OCI-LY3 (cell line): ENCODE results near the gene DNAH17.

Experiments
- EZH2phosphoT487 ChIP-seq: fragments of 200-600 bp; shearing (Covaris generic); IDR thresholded peaks from 2 replicates; pipeline ENCODE4 v1.6.1; 2018; ENCODE audit warnings: antibody characterized with exemption, mixed run types, low read depth
- TF ChIP-seq, protein P1 (sequence below): fragments of 200-600, 300-600 bp; sonication (generic); IDR thresholded peaks from 2 replicates; pipeline ENCODE4 v1.5.1; 2014; ENCODE audit warnings: antibody characterized with exemption, low read length, low read depth

DNA sequence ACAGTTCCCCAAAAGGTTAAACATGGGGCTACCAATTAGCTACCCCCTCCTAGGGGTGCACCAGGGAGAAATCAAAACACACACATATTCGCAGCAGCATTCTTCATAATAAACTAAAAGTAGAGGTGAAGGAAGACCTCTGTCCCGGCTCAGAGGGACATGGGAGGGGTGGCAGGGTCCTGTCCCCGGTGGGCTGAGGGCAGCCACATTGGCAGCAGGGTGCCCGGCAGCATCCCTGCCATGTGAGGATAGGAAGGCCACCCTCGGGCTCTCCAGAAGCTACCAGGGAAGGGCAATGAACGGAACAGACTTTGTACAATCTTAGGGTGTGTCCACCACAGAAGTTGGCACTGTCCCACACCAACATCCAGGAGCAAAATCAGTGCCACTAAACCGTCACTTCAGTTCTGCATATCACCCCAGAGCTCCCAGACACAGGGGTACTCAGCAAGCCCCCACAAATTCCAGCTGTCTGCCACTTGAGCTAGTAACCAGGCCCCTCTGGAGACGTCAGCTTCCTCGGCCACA is 3.1 kb upstream of the DNAH17 start:
- TF ChIP-seq, protein P1, sequence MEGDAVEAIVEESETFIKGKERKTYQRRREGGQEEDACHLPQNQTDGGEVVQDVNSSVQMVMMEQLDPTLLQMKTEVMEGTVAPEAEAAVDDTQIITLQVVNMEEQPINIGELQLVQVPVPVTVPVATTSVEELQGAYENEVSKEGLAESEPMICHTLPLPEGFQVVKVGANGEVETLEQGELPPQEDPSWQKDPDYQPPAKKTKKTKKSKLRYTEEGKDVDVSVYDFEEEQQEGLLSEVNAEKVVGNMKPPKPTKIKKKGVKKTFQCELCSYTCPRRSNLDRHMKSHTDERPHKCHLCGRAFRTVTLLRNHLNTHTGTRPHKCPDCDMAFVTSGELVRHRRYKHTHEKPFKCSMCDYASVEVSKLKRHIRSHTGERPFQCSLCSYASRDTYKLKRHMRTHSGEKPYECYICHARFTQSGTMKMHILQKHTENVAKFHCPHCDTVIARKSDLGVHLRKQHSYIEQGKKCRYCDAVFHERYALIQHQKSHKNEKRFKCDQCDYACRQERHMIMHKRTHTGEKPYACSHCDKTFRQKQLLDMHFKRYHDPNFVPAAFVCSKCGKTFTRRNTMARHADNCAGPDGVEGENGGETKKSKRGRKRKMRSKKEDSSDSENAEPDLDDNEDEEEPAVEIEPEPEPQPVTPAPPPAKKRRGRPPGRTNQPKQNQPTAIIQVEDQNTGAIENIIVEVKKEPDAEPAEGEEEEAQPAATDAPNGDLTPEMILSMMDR: no peak
- TF ChIP-seq EZH2phosphoT487: no peak
